Colon (tissue), 2 donors: ENCODE results near the gene INPP5B.
"Not testable (repeated sequence)": the region's sequence is repeated elsewhere in the genome, so short reads cannot be mapped to it uniquely, and the experiment has no call there.

Experiments used
- FAIRE-seq: peaks from 2 replicates; lab custom pipeline; 2012; peaks lifted over from hg19 to GRCh38; lab: Jason Lieb, UNC
- donor health status: control.
- donor health status: control.

Gene INPP5B

GRCh38 chr1:37948166-37948565 lies 1.3 kb upstream of the INPP5B start:
- FAIRE-seq: no peak

- no peak for FAIRE-seq
Measured at GRCh38 chr1:37947364-37947763, 511 bp upstream of the INPP5B start.

GRCh38 chr1:37945743-37946702 lies 830 bp downstream of the INPP5B start:
- no peak for FAIRE-seq

- no peak for FAIRE-seq
Measured at GRCh38 chr1:37945251-37945650, 1.6 kb downstream of the INPP5B start.

- no peak for FAIRE-seq
Measured at GRCh38 chr1:37944816-37945215, 2.0 kb downstream of the INPP5B start.

GRCh38 chr1:37944086-37944763 lies 2.6 kb downstream of the INPP5B start:
- FAIRE-seq: no peak

- no peak for FAIRE-seq
Measured at GRCh38 chr1:37940299-37940947, 6.4 kb downstream of the INPP5B start.

- not testable (repeated sequence) for FAIRE-seq
Measured at GRCh38 chr1:37936760-37937159, 10.1 kb downstream of the INPP5B start.

- FAIRE-seq: no peak
Measured at GRCh38 chr1:37932759-37933158, 14.1 kb downstream of the INPP5B start.

- FAIRE-seq: no peak
Measured at GRCh38 chr1:37931361-37932158, 15.3 kb downstream of the INPP5B start.

GRCh38 chr1:37931102-37931360 lies 15.8 kb downstream of the INPP5B start:
- FAIRE-seq: no peak

GRCh38 chr1:37930246-37931101 lies 16.4 kb downstream of the INPP5B start:
- FAIRE-seq: no peak

GRCh38 chr1:37926038-37926924 lies 20.6 kb downstream of the INPP5B start:
- FAIRE-seq: no peak

GRCh38 chr1:37925316-37925715 lies 21.5 kb downstream of the INPP5B start:
- no peak for FAIRE-seq

GRCh38 chr1:37923551-37923889 lies 23.3 kb downstream of the INPP5B start:
- no peak for FAIRE-seq

GRCh38 chr1:37922767-37923550 lies 23.9 kb downstream of the INPP5B start:
- FAIRE-seq: no peak

GRCh38 chr1:37919277-37919676 lies 27.6 kb downstream of the INPP5B start:
- FAIRE-seq: no peak

GRCh38 chr1:37915476-37916093 lies 31.3 kb downstream of the INPP5B start:
- FAIRE-seq: no peak
